Activated CD4-positive, alpha-beta T cell treated with anti-CD3 and anti-CD28 coated beads, Interleukin-2, amount 10 ng/mL, durations not matched to agents 7 days and 5 days (primary cell): ENCODE measurements around the gene OSR1. TPM values are rescaled to one million over a fixed set of nuclear protein-coding genes. Genes with fewer than 3 reads are reported as not detected.
"Not testable (repeated sequence)": the region's sequence is repeated elsewhere in the genome, so short reads cannot be mapped to it uniquely, and the experiment has no call there.

Experiments used
- CTCF ChIA-PET: fragments of 350-600 bp; sonication (Branson Sonifier 250); formaldehyde crosslinking; loops from one replicate; lab custom pipeline; 2021; ENCODE audit warnings: antibody characterized with exemption; lab: Charles Lee
- POLR2A ChIA-PET: fragments of 350-600 bp; sonication (Branson Sonifier 250); formaldehyde crosslinking; loops from one replicate; lab custom pipeline; 2021; ENCODE audit warnings: antibody characterized with exemption; lab: Charles Lee
- DNase-seq: peaks from one replicate; pipeline ENCODE4 v3.0.0-alpha.2; 2020
- H3K27ac Mint-ChIP-seq: one replicate; pipeline ENCODE4 v1.8.0; 2021; ENCODE audit warnings: mild to moderate bottlenecking, moderate library complexity, mixed read lengths
- H3K27me3 Mint-ChIP-seq: one replicate; pipeline ENCODE4 v1.8.0; 2021; ENCODE audit warnings: mixed read lengths
- H3K36me3 Mint-ChIP-seq: one replicate; pipeline ENCODE4 v1.8.0; 2021; ENCODE audit warnings: low read depth, mixed read lengths
- H3K4me1 Mint-ChIP-seq: one replicate; pipeline ENCODE4 v1.8.0; 2021; ENCODE audit warnings: mixed read lengths
- H3K4me3 Mint-ChIP-seq: one replicate; pipeline ENCODE4 v1.8.0; 2021; ENCODE audit warnings: mild to moderate bottlenecking, moderate library complexity, mixed read lengths
- H3K9me3 Mint-ChIP-seq: one replicate; pipeline ENCODE4 v1.8.0; 2021; ENCODE audit warnings: mixed read lengths
- total RNA-seq, 2 experiments: library from RNA; stranded (reverse); gene quantifications; one replicate each; pipeline ENCODE4 v1.2.3, GENCODE V29; 2021

OSR1 gene
- total RNA-seq: not detected

DNA sequence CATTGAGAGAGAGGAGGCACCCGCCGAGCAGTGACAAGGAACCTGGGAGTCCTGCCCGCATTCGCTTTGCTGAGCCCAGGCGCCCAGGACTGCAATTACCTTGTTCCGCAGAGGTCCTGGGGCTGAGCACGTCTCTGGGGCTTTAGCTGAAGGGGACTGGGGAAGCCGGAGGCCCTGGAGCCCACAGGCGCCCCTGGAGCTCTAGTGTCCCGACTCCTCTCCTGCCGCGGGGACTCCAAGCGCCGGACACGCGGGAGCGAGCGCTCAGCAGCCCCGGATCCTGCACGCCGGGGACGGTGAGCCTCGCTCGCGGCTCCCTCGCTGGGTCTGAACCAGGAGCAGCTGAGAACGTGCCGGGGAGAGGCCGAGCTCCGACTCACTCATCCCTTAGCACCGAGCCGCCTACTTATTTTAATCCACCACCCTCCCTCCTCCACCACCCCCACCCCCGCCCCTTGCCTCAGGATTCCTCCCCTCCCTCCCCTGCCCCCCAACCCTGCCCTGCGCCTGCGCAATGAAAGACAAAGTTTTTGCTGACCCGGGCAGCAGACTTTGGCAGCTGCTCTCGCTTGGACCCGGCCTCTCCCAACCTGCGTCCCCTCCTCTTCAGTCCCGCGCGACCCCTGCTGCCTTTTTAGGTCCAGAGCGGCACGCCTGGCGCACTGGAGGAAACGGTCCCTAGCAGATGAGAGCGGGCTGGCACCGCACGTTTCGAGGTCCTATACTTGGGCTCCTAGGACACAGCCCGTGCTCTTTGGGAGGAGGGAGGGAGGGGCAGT lies at the start of gene OSR1:
Gene OSR1 (minus strand): TSS at position 382 of the 779 bp plus-strand sequence. CDS start 4,818 bp downstream, outside the sequence.
- peak within 1 kb of the TSS; percentile 30 for H3K4me3 Mint-ChIP-seq
- peaks cover 95% of the 10 kb centered on the region for H3K27me3 Mint-ChIP-seq
- CTCF ChIA-PET: interaction anchor here (1.7 to 4.3 kb wide), 2 partner anchors 8 to 10 kb away, joined by 5 to 15 read pairs; no protein-coding TSS in a partner anchor
- peaks cover 2% of the 10 kb centered on the region for H3K9me3 Mint-ChIP-seq
- POLR2A ChIA-PET: no interaction called here
- peaks cover 4% of the 10 kb centered on the region for H3K36me3 Mint-ChIP-seq
- H3K4me1 Mint-ChIP-seq: peaks cover 42% of the 10 kb centered on the region
- DNase-seq: no peak
- no peak within 1 kb of the TSS for H3K27ac Mint-ChIP-seq

DNA sequence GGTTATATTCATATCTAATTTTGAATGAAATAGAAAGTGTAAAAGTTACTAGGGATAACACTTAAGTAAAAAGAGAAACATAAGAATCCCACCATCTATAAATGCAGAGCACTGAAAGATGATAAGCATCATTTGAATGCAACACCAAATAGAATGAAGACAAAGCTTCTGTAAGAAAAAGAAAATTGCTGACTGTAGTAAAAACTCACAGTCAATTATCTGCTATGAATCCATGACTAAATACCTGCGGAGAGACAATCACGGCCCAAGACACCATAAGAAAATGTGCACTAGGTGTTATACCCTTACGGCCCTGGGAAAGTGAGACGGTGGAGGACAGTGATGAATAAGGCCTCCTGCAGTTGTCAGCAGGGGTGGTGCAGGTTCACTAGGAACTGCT lies 45.4 kb upstream of the OSR1 start:
- Mint-ChIP-seq H3K27me3 (peaks cover 9% of the 10 kb centered on the region), H3K27ac (no peak overlapping the region), H3K4me3 (no peak overlapping the region), H3K9me3 (no peaks in the 10 kb centered on the region), H3K36me3 (no peaks in the 10 kb centered on the region), H3K4me1 (no peaks in the 10 kb centered on the region)
- ChIA-PET POLR2A (no interaction called here), CTCF (no interaction called here)
- DNase-seq: no peak

DNA sequence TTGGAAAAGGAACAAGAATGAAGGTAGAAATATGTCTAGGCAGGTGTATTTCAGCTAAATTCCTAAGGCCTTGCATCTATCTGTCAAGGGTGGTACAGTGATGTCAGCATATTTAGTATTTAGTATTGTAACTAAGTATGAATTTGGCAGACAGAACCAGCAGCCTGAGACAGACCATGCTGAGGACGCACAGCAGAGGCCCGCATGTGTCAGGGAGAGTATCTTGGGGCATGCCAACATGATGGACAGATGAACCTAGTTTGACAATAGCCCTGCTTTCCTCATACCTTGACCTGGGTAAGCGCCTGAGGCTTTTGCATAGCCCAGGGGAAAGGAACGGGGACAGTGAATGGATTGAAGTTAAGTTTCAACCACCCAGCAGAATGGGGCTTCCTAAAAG lies 33.8 kb upstream of the OSR1 start:
- CTCF ChIA-PET: no interaction called here
- POLR2A ChIA-PET: no interaction called here
- Mint-ChIP-seq H3K9me3 (no peaks in the 10 kb centered on the region), H3K4me1 (no peaks in the 10 kb centered on the region), H3K27me3 (peaks cover 3% of the 10 kb centered on the region), H3K36me3 (no peaks in the 10 kb centered on the region), H3K27ac (no peak overlapping the region), H3K4me3 (no peak overlapping the region)
- no peak for DNase-seq

GRCh38 chr2:19389469-19389868 lies 31.0 kb upstream of the OSR1 start:
- H3K4me3 Mint-ChIP-seq, H3K27me3 Mint-ChIP-seq, CTCF ChIA-PET, DNase-seq, H3K9me3 Mint-ChIP-seq, H3K36me3 Mint-ChIP-seq, H3K4me1 Mint-ChIP-seq, POLR2A ChIA-PET, H3K27ac Mint-ChIP-seq: not testable (repeated sequence)

GRCh38 chr2:19380532-19380931 lies 22.1 kb upstream of the OSR1 start:
- no peak for DNase-seq
- Mint-ChIP-seq H3K27me3 (peaks cover 25% of the 10 kb centered on the region), H3K36me3 (no peaks in the 10 kb centered on the region), H3K9me3 (no peaks in the 10 kb centered on the region), H3K27ac (no peak overlapping the region), H3K4me1 (no peaks in the 10 kb centered on the region), H3K4me3 (no peak overlapping the region)
- POLR2A ChIA-PET: no interaction called here
- CTCF ChIA-PET: no interaction called here

DNA sequence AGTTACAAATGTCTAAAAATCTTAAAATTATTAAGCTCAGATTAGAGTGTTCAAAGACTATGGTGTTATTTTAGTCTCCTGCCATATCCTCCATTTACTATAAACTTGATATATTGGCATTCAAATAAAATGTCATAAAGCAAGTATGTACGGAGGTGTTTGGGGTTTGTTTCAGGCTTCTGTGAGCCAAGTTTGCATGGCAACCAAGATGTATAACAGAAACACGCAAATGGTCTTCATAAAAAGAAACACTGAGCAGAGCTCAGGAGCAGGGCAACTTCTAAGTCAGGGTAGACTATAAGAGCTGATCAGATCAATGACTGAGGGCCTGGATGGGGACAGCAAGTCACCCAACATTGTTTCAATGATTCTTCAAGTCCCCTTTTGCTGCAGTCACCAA lies 20.5 kb upstream of the OSR1 start:
- no peaks in the 10 kb centered on the region for H3K36me3 Mint-ChIP-seq
- ChIA-PET POLR2A (no interaction called here), CTCF (no interaction called here)
- no peak for DNase-seq
- no peaks in the 10 kb centered on the region for H3K4me1 Mint-ChIP-seq
- H3K27ac Mint-ChIP-seq: no peak overlapping the region
- H3K9me3 Mint-ChIP-seq: no peaks in the 10 kb centered on the region
- H3K4me3 Mint-ChIP-seq: no peak overlapping the region
- peaks cover 30% of the 10 kb centered on the region for H3K27me3 Mint-ChIP-seq

DNA sequence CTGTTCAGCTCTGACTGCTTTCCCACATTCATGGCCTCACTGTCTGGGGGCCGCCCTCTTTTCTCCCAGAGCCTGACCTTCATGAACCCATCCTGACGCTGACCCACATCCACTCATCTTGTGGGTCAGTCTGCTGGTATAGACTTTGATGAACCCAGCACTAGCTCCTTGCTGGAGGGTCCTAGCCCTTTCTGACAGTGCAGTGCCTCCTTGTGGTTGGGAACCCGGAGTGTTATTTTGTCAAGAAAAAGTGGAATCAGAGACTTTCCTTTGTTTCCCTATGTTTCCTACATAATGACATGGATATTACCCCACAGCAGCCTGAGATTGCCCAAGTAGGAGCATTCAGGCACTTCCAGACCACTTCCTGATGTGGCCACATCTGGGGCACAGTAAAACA lies 19.3 kb upstream of the OSR1 start:
- Mint-ChIP-seq H3K27ac (no peak overlapping the region), H3K4me1 (no peaks in the 10 kb centered on the region), H3K4me3 (no peak overlapping the region), H3K9me3 (no peaks in the 10 kb centered on the region), H3K36me3 (no peaks in the 10 kb centered on the region), H3K27me3 (peaks cover 32% of the 10 kb centered on the region)
- POLR2A ChIA-PET: no interaction called here
- CTCF ChIA-PET: no interaction called here
- no peak for DNase-seq

DNA sequence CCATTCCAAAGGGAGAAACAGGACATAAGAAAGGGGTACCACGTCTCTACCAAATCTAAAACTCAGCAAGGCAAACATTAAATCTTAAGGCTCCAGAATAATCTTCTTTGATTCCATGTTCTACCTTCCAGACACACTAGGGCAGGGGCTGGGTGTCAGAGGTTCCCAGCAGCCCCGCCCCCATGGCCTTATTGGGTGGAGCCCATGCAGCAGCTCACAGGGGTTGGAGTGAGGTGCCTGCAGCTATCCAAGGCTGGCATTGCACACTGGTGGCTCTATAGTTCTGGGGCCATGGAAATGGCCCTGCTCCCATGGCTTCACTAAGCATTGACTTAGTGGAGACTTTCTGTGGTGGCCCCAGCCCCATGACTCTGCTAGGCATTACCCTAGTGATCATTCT lies 14.9 kb upstream of the OSR1 start:
- POLR2A ChIA-PET: no interaction called here
- CTCF ChIA-PET: no interaction called here
- no peak for DNase-seq
- Mint-ChIP-seq H3K9me3 (no peaks in the 10 kb centered on the region), H3K27me3 (peaks cover 37% of the 10 kb centered on the region), H3K36me3 (no peaks in the 10 kb centered on the region), H3K4me1 (no peaks in the 10 kb centered on the region), H3K27ac (no peak overlapping the region), H3K4me3 (no peak overlapping the region)

DNA sequence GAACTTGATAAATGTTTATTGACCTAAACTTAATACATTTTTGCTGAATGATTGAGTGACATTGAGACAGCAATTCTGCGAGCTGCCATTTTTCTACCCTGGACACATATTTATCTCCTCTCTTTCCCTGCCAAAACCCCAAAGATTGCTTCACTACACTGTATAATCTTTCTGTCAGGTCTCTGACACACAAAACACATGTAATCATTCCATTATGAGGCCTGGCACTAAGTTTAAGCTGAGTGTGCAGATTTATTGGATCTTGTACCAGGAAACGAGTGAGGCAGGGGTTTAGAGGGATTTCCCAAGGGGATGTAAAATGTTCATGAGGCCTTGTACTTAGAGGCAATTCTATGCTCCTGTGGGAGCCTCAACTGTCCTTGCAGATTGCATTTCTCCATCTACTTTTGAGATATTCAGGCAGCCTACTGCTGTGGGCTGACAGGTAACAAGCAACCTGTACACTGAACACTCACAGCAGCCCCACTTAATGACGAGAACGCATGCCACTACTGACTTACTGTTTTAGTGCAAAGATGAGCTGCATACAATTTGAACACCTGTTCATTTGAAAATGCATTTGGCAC lies 13.7 kb upstream of the OSR1 start:
- Mint-ChIP-seq H3K4me1 (no peaks in the 10 kb centered on the region), H3K27ac (no peak overlapping the region), H3K27me3 (peaks cover 42% of the 10 kb centered on the region), H3K36me3 (no peaks in the 10 kb centered on the region), H3K9me3 (no peaks in the 10 kb centered on the region), H3K4me3 (no peak overlapping the region)
- DNase-seq: no peak
- ChIA-PET CTCF (interaction anchor here (0.6 to 1.0 kb wide), 3 partner anchors 10 to 1696 kb away, joined by 3 to 4 read pairs (median 3); no protein-coding TSS in a partner anchor), POLR2A (no interaction called here)

DNA sequence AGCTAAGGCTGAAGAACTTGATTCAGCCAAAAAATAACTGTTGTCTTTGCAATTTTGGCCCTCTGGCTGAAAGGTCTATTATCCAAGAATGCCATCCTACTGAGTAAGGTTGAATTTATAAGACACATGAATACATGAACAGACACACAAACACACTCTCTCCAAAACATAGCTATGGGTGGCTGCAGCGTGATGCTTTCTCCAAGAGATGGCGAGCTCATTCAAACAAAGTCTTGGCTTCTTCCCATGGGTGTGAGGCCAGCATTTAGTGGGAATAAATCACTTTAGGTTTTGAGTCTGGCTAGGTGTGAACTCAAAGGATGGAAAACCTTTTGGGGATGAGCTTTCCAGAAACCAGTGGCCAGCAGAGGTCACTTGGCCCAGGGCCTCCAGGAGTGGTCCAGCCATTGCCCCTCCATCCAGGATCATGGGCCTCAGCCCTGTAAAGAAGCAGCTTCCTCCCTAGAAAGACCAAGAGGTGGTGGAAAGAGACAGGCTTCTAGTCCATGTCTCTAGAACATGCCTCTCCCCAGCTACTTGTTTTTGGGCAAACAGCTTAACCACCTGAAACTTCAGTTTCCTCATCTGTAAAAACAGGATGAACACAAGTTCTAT lies 11.0 kb upstream of the OSR1 start:
- Mint-ChIP-seq H3K9me3 (no peaks in the 10 kb centered on the region), H3K4me3 (no peak overlapping the region), H3K27ac (no peak overlapping the region), H3K36me3 (no peaks in the 10 kb centered on the region), H3K27me3 (peaks cover 57% of the 10 kb centered on the region), H3K4me1 (no peaks in the 10 kb centered on the region)
- DNase-seq: no peak
- POLR2A ChIA-PET: no interaction called here
- CTCF ChIA-PET: interaction anchor here (0.6 to 1.0 kb wide), 4 partner anchors 14 to 1616 kb away, joined by 3 read pairs; partner anchors contain the start of genes GEN1 and SMC6

- Mint-ChIP-seq H3K4me3 (no peak overlapping the region), H3K4me1 (no peaks in the 10 kb centered on the region), H3K27me3 (peaks cover 61% of the 10 kb centered on the region), H3K36me3 (no peaks in the 10 kb centered on the region), H3K9me3 (no peaks in the 10 kb centered on the region), H3K27ac (no peak overlapping the region)
- POLR2A ChIA-PET: no interaction called here
- DNase-seq: no peak
- CTCF ChIA-PET: interaction anchor here (1.0 to 1.1 kb wide), 3 partner anchors 9 to 180 kb away, joined by 3 read pairs; no protein-coding TSS in a partner anchor
Measured at GRCh38 chr2:19368760-19369159, 10.3 kb upstream of the OSR1 start.

GRCh38 chr2:19367326-19367725 lies 8.9 kb upstream of the OSR1 start:
- Mint-ChIP-seq H3K9me3 (no peaks in the 10 kb centered on the region), H3K27me3 (peaks cover 71% of the 10 kb centered on the region), H3K4me1 (peaks cover 14% of the 10 kb centered on the region), H3K4me3 (no peak overlapping the region), H3K36me3 (no peaks in the 10 kb centered on the region), H3K27ac (no peak overlapping the region)
- CTCF ChIA-PET: no interaction called here
- no peak for DNase-seq
- POLR2A ChIA-PET: no interaction called here

- DNase-seq: no peak
- Mint-ChIP-seq H3K4me1 (peaks cover 31% of the 10 kb centered on the region), H3K4me3 (no peak overlapping the region), H3K27me3 (peaks cover 81% of the 10 kb centered on the region), H3K9me3 (no peaks in the 10 kb centered on the region), H3K36me3 (no peaks in the 10 kb centered on the region), H3K27ac (no peak overlapping the region)
- ChIA-PET POLR2A (no interaction called here), CTCF (no interaction called here)
Measured at GRCh38 chr2:19365126-19365525, 6.7 kb upstream of the OSR1 start.
